GM18861 (cell line): ENCODE data around the gene KBTBD3.
A peak's percentile ranks its signal among the peaks of the same experiment; 100 is the strongest.

Experiments
- ATAC-seq: cut with Tn5 transposase; IDR thresholded peaks from one replicate; pipeline ENCODE4 v1.9.1; 2021; ENCODE audit not compliant: unreplicated experiment

The KBTBD3 gene, protein sequence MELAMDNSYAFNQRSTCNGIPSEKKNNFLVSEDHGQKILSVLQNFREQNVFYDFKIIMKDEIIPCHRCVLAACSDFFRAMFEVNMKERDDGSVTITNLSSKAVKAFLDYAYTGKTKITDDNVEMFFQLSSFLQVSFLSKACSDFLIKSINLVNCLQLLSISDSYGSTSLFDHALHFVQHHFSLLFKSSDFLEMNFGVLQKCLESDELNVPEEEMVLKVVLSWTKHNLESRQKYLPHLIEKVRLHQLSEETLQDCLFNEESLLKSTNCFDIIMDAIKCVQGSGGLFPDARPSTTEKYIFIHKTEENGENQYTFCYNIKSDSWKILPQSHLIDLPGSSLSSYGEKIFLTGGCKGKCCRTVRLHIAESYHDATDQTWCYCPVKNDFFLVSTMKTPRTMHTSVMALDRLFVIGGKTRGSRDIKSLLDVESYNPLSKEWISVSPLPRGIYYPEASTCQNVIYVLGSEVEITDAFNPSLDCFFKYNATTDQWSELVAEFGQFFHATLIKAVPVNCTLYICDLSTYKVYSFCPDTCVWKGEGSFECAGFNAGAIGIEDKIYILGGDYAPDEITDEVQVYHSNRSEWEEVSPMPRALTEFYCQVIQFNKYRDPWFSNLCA

DNA sequence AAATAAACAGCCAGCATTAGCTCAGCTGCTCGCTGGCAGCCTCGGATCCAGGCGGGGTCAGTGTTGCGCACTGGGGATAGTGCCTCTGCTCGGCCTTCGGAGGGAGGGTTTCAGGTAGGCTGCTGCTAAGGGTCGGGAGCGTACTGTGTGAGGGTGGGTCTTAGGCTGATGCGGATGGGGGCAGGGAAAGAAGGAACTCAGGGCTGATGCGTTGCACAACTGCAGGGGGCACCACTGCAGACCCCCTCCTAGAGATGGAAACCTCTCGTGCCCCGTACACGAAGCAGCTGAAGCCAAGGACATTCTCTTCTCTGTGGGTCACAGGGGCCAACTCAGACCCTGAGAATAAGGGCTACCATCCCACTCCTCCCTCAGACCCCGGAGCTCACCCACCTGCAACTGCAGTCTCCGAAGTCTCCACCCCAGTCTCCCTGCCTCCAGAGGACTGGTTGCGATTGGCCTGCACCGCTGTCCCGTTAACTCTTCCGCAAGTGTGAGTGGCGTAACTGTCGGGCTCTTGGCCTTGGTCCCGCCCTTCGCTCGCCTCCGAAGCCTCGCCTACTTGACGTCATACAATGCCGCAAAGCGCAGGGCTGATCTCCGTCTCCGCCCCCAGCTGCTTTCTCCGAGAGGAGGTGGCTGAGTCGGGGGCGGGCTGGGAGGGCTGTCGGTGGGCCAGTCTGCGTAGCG, at the start of gene KBTBD3:
Gene KBTBD3, minus strand, starts transcription at position 429 of the 690 bp plus-strand sequence. CDS start 18,250 bp downstream, outside the sequence.
- ATAC-seq = peak; percentile 94

DNA sequence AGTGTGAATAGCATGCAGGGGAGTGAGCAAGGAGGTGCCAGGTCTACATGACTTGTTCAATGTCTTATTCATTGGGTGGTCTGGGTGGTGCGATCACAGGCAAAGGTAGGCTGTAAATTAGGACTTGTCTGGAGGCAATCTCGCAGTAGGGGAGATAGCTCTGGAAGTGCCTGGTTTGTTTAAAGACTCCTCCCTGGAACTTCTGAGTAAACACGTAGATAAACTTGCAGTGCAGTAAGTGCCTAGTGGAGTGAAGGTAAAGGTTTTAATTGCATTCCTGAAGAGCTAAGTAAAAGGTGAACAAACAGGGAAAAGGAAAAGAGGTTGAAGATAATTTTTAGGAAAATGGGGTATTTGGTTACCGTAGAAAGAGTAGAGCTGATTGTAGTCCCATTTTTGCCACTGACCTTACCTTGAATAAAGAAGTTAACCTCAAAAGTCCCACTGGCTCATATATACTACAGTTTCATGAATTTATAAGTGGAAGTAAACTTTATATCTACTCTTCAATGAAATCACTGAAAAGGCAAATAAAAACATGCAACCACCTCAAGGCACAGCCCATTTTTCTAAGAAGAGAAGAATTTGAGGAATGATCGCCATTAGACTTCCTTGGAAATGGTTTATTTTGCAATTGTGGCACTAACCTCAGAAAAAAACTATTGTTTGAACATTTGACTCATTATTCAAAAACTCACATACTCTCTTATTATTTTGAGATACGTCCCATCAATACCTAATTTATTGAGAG, 44.6 kb upstream of the KBTBD3 start:
- no peak for ATAC-seq

DNA sequence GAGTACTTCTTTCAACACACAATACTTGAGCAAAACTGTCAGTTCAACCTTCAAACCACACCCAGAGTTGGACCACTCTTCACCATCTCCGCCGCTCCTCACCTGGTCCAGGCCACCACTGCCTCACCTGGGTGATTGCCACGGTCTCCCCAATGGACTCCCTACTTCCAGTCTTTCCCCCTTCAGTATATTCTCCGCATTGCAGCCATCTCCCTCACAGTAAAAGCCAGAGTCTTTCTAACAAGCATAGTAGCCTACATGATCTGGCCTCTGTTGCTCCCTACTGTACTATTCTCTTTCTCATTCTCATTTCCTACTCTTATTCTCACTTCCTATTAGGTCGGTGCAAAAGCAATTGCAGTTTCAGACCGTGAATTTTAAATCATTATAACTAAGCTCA, 28.8 kb upstream of the KBTBD3 start:
- ATAC-seq = no peak

DNA sequence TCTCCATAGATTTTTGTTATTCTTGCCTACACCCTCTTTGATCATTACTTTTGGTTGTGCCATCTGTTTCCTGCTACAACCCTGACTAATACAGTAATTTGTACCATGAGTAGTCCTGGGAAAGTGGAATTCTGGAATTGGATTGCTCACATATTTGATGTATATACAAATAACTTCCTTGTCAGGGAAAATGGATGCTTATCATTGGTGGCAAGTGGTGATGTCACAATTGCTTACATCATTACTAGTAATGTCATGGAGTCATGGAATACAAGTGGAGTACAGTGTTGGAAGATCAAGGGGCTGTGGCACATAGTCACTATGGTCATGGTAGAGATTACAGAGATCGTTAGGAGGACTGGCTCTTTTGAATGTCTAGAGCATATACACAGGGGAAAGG, 24.7 kb upstream of the KBTBD3 start:
- no peak for ATAC-seq

DNA sequence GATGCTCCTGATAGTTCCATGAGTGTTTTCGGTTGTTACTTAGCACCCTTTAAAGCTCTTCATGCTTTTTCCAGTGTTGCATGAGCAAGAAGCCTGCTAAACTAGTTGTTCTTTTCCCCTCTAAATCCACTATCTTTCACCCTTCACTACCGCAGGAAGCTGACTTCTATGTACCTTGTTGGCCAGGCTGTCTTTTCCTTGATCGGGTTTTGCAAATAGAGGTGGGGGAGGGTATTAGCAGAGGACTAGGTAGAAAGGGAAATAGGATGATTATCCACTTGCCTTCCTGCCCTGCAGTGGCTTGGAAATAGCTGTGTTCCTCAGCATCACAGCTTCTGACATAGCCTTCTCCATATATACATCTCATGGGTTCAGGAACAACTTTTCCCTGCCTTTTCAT, 24.2 kb upstream of the KBTBD3 start:
- ATAC-seq = no peak

DNA sequence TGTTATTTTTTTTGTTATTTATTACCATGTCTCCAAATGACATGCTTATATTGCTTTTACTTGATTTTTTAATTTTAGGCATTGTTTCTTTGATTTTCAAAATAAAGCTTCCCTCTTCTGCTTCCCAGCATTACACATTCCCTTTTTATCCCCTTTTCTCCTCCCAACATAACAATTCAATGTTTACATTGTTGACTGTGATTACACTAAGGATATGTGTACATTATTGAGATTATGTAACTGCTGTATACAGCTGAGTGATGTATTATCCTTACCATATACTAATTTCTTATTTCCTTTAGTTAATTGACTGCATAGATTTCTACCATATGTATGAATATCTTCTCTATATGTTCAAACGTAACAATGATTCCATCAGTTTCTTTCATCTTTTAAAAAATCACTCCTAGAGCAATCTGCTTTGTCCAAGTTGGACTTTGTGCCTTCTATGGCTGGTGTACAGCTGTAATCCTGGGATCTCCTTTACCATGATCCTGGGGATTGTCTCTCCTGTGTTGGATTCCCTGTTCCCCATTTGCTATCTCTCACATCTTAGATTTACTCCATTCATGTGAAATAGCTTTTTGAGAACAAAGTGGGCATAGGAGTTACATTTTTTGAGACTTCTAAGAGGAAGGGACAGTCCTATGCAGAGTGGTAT, 21.9 kb upstream of the KBTBD3 start:
- ATAC-seq = no peak

DNA sequence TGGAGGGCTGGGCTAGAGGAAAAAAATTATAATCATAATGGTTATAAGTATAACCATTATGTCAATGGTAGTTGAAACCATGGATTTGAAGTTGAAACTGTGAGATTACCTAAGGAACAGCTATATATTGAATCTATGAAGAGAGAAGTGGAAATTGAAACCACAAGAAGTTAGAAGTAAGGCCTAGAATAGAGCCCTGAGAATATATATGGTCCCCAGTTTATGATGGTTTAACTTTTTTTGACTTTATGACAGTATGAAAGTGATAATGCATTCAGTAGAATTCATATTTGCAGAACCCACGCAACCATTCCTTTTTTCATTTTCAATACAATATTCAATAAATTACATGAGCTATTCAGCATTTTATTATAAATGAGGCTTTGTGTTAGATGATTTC, 15.3 kb upstream of the KBTBD3 start:
- ATAC-seq = no peak

DNA sequence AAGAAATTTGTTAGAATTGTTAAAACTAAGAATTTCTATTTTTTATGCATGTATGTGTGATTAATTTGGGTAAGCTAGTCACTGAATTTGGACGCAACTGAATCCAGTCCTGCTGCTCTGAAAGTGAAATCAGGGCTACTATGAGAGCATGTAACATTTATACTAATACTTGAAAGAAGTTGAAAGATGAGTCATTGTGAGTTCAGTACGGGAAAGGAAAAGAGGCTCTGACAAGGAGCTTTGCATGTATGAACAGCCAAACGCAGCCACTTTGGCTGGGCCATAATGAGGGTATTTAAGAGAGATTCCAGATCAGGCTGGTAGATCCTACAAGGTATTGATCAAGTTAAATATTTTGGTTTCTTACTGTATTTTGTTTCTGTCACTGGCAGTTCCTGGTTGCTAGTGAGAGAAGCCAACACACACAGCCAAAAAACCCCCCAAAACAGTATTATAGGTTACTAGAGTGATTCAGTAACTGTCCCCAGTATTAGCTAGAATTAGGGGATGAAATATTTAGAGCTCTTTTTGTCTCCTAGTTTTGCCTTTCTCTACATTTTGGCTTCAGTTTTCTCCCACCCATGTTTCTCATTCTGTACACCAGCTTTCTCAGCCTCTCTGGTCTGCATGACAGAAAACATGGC, 14.5 kb upstream of the KBTBD3 start:
- ATAC-seq = peak; percentile 98

DNA sequence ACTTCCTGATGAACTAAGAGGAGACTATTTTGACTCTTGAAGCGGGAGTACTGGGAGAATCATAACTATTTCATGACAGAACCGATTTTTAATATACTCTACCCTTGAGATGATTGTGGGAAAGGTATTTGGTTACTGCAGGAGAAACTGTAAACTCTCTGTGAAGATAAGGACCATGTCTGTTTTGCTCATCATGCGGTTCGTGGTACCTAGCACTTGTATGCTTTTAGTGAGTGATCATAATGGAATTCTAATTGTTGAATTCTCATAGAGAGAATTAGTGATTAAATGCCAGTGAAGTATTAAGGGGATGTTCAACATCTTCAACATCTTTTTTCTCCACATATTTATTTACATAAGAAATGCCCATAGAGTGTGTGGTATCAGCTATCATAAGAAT, 11.7 kb upstream of the KBTBD3 start:
- ATAC-seq = no peak

DNA sequence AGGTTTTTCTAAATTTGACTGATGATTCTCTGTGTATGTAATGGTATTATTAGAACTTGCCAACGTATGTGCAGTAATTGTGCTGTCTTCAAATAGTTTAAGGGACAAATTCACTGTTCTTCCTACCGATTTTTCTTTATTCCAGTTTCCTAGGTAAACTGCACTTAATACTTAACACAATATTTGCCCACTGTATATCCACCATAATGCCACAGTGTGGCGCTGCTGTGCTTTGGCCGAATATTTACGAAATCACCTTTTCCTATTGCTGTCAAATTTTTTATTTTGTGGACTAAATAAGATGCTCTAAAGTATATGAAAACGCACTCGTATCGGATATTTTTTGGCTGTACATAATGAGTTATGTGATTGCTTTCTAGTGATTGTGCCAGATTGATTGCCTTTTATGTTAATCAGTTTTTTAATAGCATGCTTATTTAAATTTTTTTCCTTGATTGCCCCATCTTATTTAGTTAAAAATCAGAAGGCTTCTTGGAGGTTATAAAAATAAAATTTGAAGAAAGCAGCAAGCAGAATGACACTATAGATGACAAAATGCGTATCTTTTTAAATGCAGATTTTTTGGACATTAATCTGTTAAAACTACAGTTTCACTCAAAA, 10.8 kb upstream of the KBTBD3 start:
- no peak for ATAC-seq

DNA sequence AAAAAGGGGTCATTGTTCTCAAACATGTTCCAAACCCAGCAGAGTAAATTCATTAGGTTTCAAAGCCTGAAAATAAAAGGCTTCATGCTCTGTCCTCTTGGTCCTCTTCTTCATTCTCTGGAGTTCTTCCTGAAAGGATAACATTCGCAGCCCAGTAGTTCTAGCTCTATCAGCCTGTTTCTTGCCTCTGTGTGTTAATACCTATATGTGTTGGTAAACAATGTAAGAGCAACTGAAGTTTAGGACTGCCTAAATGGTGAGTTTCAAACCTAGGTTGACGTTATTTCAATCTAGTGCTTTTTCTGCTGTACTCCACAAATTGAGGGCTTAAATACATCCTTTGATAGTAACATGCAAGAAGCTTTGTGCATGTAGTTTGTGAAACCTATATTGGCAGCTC, 9.7 kb upstream of the KBTBD3 start:
- no peak for ATAC-seq

DNA sequence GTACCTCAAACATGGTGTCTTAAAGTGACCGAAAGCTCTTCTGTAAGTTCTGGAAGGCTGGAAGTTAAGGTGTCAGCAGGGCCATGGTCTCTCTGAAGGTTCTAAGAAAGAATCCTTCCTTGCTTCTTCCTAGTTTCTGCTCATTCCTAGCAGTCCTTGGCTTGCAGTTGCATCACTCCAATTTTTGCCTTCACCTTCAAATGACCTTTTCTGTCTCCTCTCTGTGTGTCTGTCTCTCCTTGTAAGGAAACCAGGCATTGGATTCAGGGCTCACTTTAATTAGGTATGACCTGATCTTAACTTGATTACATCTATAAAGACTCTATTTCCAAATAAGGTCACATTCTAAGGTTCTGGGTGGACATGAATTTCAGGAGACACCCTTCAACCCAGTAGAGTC, 9.0 kb upstream of the KBTBD3 start:
- no peak for ATAC-seq

DNA sequence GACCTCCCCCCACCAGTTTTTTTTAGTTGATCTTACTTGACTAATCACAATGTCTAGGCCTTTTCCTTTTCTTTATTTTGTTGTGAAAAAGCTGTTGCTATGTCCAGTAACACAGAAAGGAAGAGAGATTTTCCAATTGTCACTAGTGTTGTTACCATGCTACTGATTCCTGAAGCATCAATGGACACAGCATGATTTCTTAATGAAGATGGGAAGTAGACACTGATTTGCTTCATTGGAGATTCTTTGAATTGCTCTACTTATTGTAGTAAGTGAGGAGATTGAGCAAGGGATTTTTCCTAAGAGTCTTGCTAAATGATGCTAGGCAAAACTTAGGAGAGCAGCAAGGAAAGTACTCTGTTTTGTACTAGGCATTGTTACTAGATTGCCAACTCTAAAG, 4.9 kb upstream of the KBTBD3 start:
- ATAC-seq = no peak

DNA sequence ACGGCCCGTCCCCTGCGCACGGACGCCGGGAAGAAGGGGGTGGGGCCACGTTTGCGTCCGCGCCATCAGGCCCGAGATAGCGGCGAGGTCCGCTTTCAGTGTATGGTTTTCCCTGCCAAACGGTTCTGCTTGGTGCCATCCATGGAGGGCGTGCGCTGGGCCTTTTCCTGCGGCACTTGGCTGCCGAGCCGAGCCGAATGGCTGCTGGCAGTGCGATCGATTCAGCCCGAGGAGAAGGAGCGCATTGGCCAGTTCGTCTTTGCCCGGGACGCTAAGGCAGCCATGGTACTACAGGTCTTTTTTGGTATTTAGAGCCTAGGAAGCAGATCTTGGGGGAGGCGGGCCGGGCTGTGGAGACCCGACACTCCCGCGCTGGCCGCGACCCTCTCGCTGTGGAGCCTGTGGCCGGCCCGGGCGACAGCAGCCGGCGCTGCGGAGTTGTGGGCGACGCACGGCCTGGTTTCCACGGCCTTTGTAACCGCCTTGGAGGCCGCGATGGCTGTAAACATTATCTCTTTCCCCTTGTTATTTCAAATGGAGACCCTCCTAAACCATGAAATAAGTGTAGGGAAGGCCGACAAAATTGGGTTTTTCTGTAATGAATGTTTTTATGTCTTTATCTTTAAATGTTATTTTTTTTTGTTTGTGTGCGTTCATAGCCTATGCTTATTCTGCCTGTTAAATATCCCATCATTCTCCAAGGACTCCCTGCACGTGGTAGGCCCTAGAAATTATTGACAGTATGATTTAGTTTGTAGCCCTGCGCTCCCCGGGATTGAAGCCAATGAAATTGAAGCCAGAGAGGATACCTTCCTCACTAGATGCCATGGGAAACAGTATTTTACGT, 685 bp upstream of the KBTBD3 start, which contains the start of gene AASDHPPT:
Gene AASDHPPT, plus strand, starts transcription at position 54 of the 847 bp plus-strand sequence. Its CDS starts 49 bp downstream, at position 103.
- ATAC-seq = peak; percentile 8

DNA sequence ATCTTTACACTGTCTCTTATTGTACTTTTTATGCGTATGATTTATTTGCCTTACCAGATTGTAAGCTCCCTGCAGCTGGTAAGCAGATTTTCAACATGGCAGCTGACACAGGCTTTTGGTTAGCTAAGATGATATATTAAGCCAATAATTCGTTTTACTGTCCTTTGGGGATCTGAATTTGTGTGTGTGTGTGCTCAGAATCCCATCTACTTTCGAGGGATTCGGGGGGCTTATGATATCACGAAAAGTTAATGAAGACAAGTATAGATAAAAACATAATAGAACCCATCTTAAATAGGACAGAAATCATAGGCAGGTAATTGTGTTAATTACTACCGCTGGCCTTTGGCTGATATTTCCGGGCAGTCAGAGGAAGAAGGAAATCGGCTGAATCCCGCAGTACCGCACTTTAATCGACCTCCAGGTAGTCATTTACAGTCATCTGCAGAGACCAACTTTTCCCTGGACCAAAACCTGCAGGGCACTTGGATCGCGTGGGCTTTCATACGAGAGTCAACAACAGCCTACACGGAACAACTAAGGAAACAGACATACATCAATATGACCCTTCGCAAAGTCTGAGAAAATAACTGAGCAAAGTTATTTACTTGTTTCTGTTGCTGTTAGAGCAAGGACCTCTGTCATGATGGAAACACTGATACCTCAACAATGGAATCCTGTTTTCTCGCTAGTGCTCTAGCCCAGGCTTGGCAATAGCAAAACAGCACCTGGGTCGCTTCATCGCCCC, 802 bp downstream of the KBTBD3 start:
- peak; percentile 0 for ATAC-seq

DNA sequence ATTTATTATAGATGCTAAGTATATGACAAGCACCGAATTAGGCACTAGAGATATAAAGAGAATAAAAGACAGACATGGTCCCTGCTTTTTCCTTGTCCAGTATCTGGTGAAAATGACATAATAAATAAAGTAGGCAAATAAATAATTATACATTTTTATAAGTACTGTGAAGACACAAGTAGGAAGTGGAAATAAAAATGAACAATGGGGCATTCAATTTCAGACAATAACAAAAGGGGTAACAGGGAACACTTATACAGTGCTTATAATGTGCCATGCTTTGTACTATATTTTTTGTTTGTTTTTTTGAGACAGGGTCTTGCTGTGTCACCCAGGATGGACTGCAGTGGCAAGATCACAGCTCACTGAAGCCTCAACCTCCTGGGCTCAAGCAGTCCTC, 4.3 kb downstream of the KBTBD3 start:
- no peak for ATAC-seq

DNA sequence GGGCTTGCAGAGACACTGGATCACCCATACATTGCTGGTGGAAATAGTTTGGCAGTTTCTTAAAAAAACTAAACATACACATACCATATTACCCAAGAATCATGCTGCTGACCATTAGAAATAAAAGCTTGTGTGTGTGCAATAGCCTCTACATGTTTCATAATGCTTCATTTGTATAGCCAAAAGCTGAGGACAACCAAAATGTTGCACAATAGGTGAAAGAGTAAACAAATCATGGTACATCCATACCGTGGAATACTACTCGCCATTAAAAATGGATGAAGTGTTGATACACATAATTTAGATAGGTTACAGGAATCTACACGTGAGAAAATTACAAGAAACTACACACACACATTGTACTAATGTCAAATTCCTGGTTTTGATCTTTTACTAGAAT, 6.5 kb downstream of the KBTBD3 start:
- ATAC-seq = no peak

DNA sequence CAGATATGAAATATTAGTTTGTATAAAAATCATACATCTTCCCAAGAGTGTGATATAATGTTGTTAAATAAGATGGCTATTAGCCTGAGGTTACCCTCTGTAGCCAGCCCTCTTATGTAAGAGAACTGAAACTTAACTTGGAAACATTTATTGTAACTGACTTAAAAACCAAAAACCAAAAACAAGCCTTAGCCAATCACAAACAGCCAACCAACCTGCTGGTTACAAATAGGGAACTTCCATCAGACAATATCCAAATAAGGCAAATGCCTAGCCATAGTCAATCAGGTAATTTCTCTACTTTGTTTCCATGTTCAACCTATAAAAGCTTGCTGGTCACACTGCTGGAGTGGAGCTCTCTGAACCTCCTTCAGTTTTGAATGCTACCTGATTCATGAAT, 14.1 kb downstream of the KBTBD3 start:
- ATAC-seq = peak; percentile 65
